GM23338 (cell line): ENCODE measurements around the gene VILL. TPM values are rescaled to one million over a fixed set of nuclear protein-coding genes. Genes with fewer than 3 reads are reported as not detected.

Experiments
- ATAC-seq: fragments of 200-7000 bp; cut with Tn5 transposase; 3 replicates; pipeline ENCODE4 v1.9.1; 2020
- DNase-seq: peaks from one replicate; pipeline ENCODE4 v3.0.0-alpha.2; 2015; ENCODE audit warnings: low spot score
- H2AFZ ChIP-seq: fragments of 200-600 bp; sonication (generic); 2 replicates; pipeline ENCODE4 v1.8.0; 2016; ENCODE audit warnings: antibody characterized with exemption, mild to moderate bottlenecking, moderate library complexity
- H3F3A ChIP-seq: fragments of 200-600 bp; sonication (generic); replicated peaks from 2 replicates; pipeline ENCODE4 v1.8.0; 2017; ENCODE audit warnings: antibody characterized with exemption, mixed run types, low read depth
- H3K27ac ChIP-seq: fragments of 200-600 bp; sonication (generic); 2 replicates; pipeline ENCODE4 v1.6.1; 2016; ENCODE audit warnings: low read depth
- H3K27me3 ChIP-seq: fragments of 200-600 bp; sonication (generic); 2 replicates; pipeline ENCODE4 v1.8.0; 2016; ENCODE audit warnings: mild to moderate bottlenecking, mixed run types, moderate library complexity; ENCODE audit not compliant: insufficient read depth
- H3K36me3 ChIP-seq: fragments of 200-600 bp; sonication (generic); 2 replicates; pipeline ENCODE4 v1.8.0; 2016; ENCODE audit warnings: mild to moderate bottlenecking; ENCODE audit not compliant: insufficient read depth
- H3K4me1 ChIP-seq: fragments of 200-600 bp; sonication (generic); 2 replicates; pipeline ENCODE4 v1.8.0; 2016; ENCODE audit warnings: mild to moderate bottlenecking, moderate library complexity; ENCODE audit not compliant: insufficient read depth
- H3K4me2 ChIP-seq: fragments of 200-600 bp; sonication (generic); 2 replicates; pipeline ENCODE4 v1.7.1; 2017; ENCODE audit warnings: mixed run types
- H3K4me3 ChIP-seq: fragments of 200-600 bp; sonication (generic); 2 replicates; pipeline ENCODE4 v1.6.1; 2016; ENCODE audit warnings: mixed run types
- H3K79me2 ChIP-seq: fragments of 200-600 bp; sonication (generic); replicated peaks from 2 replicates; pipeline ENCODE4 v1.8.0; 2017; ENCODE audit warnings: mild to moderate bottlenecking; ENCODE audit not compliant: insufficient read depth
- H3K9me2 ChIP-seq: fragments of 200-600 bp; sonication (generic); 2 replicates; pipeline ENCODE4 v1.8.0; 2017; ENCODE audit not compliant: insufficient read depth
- H4K20me1 ChIP-seq: fragments of 200-600 bp; sonication (generic); replicated peaks from 2 replicates; pipeline ENCODE4 v1.8.0; 2017; ENCODE audit warnings: mild to moderate bottlenecking; ENCODE audit not compliant: insufficient read depth
- H3K27ac Mint-ChIP-seq: 2 replicates; pipeline ENCODE4 v1.8.0; 2020; ENCODE audit warnings: inconsistent platforms, mild to moderate bottlenecking, moderate library complexity, mixed read lengths
- H3K27me3 Mint-ChIP-seq: 3 replicates; pipeline ENCODE4 v1.8.0; 2022; ENCODE audit warnings: low read depth, mild to moderate bottlenecking, moderate library complexity, mixed read lengths, inconsistent platforms; ENCODE audit not compliant: insufficient read depth, poor library complexity
- H3K36me3 Mint-ChIP-seq: 3 replicates; pipeline ENCODE4 v1.8.0; 2021; ENCODE audit warnings: low read depth, mild to moderate bottlenecking, inconsistent platforms, moderate library complexity, mixed read lengths
- H3K4me1 Mint-ChIP-seq: 3 replicates; pipeline ENCODE4 v1.8.0; 2020; ENCODE audit warnings: mild to moderate bottlenecking, inconsistent platforms, mixed read lengths
- H3K4me3 Mint-ChIP-seq: 3 replicates; pipeline ENCODE4 v1.8.0; 2021; ENCODE audit warnings: moderate library complexity, mild to moderate bottlenecking, inconsistent platforms, mixed read lengths
- H3K9me3 Mint-ChIP-seq: 3 replicates; pipeline ENCODE4 v1.8.0; 2020; ENCODE audit warnings: moderate library complexity, mild to moderate bottlenecking, inconsistent platforms, mixed read lengths
- CREB1 ChIP-seq: fragments of 250-450 bp; sonication (Bioruptor Pico); IDR thresholded peaks from 2 replicates; pipeline ENCODE4 v1.5.0; 2020; ENCODE audit warnings: low read depth, mild to moderate bottlenecking, moderate library complexity
- ETS1 ChIP-seq: IDR thresholded peaks from 2 replicates; pipeline ENCODE4 v1.6.1; 2016; ENCODE audit warnings: antibody characterized with exemption
- EZH2phosphoT487 ChIP-seq: fragments of 200-600 bp; sonication (generic); IDR thresholded peaks from one replicate; pipeline ENCODE4 v1.8.1; 2018; ENCODE audit warnings: antibody characterized with exemption; ENCODE audit not compliant: unreplicated experiment
- JUNB ChIP-seq: IDR thresholded peaks from one replicate; pipeline ENCODE4 v1.6.1; 2016; ENCODE audit warnings: antibody characterized with exemption; ENCODE audit not compliant: unreplicated experiment
- POLR2AphosphoS5 ChIP-seq: IDR thresholded peaks from 2 replicates; pipeline ENCODE4 v1.6.1; 2016; ENCODE audit warnings: antibody characterized with exemption, low read depth
- REST ChIP-seq: IDR thresholded peaks from one replicate; pipeline ENCODE4 v1.6.1; 2018; ENCODE audit warnings: antibody characterized with exemption; ENCODE audit not compliant: unreplicated experiment
- ZNF114 ChIP-seq: fragments of 250-450 bp; sonication (Bioruptor Pico); IDR thresholded peaks from 2 replicates; pipeline ENCODE4 v1.5.0; 2020; ENCODE audit warnings: mild to moderate bottlenecking, moderate library complexity
- ZNF331 ChIP-seq: fragments of 250-450 bp; sonication (Bioruptor Pico); IDR thresholded peaks from 2 replicates; pipeline ENCODE4 v1.5.0; 2020; ENCODE audit warnings: low read depth, mild to moderate bottlenecking, moderate library complexity
- polyA plus RNA-seq: library from polyadenylated mRNA; unstranded; fragments of >200 nt; fragmentation: Nextera tagmentation; extraction: Ambion mirVana; gene quantifications from 2 replicates; pipeline ENCODE4 v1.2.1, GENCODE V29; 2016
- total RNA-seq: library from RNA; depleted of rRNA; stranded (reverse); fragments of >200 nt; shearing (Covaris generic); gene quantifications from 2 replicates; pipeline ENCODE4 v1.2.3, GENCODE V29; 2014
- TF ChIP-seq, protein P1 (sequence below): fragments of 250-450 bp; sonication (Bioruptor Pico); IDR thresholded peaks from 2 replicates; pipeline ENCODE4 v1.5.0; 2020; ENCODE audit warnings: mild to moderate bottlenecking, moderate library complexity
- TF ChIP-seq, protein P2 (sequence below), 2 experiments: fragments of 200-600 bp in 1 of 2; sonication (generic) in 1 of 2; conservative IDR thresholded peaks; 2 replicates each; pipeline versions ENCODE4 v1.5.1 to v1.6.1; 2016 to 2017; ENCODE audit warnings: antibody characterized with exemption in 2 of 2, low read depth in 2 of 2, mild to moderate bottlenecking in 2 of 2, moderate library complexity in 1 of 2

VILL gene
- total and polyA plus RNA-seq, 2 experiments from 2014 or later = 2.7 to 9.8 TPM

DNA sequence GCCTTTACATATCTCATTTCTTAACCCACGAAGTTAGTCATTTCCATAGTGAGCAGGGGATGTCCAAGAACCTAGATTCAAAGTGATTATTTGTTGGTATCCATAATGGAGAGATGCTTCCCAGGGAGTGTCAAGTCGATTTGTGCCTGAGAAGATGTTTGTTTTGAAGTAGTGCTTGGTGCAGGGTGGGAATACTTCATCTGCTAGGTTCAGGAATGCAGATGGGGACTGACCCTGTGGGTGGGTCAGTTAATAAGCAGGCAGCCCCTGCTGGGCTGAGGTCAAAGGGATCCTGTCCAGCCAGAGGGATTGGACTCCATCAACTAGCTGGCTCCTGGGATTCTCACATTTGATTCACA lies 44.1 kb upstream of the VILL start:
- Mint-ChIP-seq H3K27ac (no peak overlapping the region), H3K27me3 (peaks cover 3% of the 10 kb centered on the region), H3K4me1 (peaks cover 20% of the 10 kb centered on the region), H3K4me3 (no peak overlapping the region), H3K36me3 (peaks cover 6% of the 10 kb centered on the region; the same call in 1 of the 3 replicates), H3K9me3 (no peaks in the 10 kb centered on the region)
- H3K4me2 ChIP-seq = no peak overlapping the region
- no peaks in the 10 kb centered on the region; the same call in 1 of the 2 replicates for H3K79me2 ChIP-seq
- H4K20me1 ChIP-seq = no peaks in the 10 kb centered on the region
- H3K4me3 ChIP-seq = no peak overlapping the region
- no peak for DNase-seq
- no peak overlapping the region for H3K27ac ChIP-seq
- H3K36me3 ChIP-seq = no peaks in the 10 kb centered on the region
- no peak overlapping the region for H2AFZ ChIP-seq
- no peak for ATAC-seq
- TF ChIP-seq ZNF331 (CRISPR knock-in tag) = no peak
- TF ChIP-seq CREB1 (CRISPR knock-in tag) = no peak
- no peaks in the 10 kb centered on the region for H3K27me3 ChIP-seq
- H3F3A ChIP-seq = no peaks in the 10 kb centered on the region
- no peaks in the 10 kb centered on the region for H3K9me2 ChIP-seq
- H3K4me1 ChIP-seq = peaks cover 6% of the 10 kb centered on the region

DNA sequence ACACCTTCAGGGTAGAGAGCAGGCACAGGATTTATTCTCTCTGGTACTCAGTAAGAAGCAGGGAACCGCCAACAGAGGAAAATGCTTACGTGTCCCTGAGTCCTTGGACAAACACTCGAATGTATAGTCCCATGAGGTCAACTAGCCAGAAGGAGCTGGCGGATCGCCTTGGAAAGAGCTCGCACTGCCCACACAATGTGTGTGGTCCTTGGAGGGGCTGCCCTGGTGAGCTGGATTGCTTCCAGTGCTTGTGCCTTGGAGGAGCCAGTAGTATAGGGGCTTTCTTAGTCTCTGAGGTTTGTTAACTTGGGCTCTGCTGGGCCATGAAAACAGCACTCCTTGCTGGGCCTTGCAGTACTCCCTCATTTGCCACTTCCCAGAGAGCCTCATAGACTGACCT lies 40.7 kb upstream of the VILL start:
- Mint-ChIP-seq H3K27ac (no peak overlapping the region), H3K4me3 (no peak overlapping the region), H3K9me3 (no peaks in the 10 kb centered on the region), H3K4me1 (peaks cover 16% of the 10 kb centered on the region), H3K36me3 (peaks cover 11% of the 10 kb centered on the region; the same call in 2 of the 3 replicates), H3K27me3 (peaks cover 3% of the 10 kb centered on the region)
- H3K36me3 ChIP-seq = no peaks in the 10 kb centered on the region
- no peaks in the 10 kb centered on the region for H3K79me2 ChIP-seq
- H3K27me3 ChIP-seq = no peaks in the 10 kb centered on the region
- H3F3A ChIP-seq = no peaks in the 10 kb centered on the region
- H3K27ac ChIP-seq = no peak overlapping the region
- DNase-seq (no peak), ATAC-seq (no peak)
- H3K9me2 ChIP-seq = no peaks in the 10 kb centered on the region
- H4K20me1 ChIP-seq = no peaks in the 10 kb centered on the region
- H3K4me1 ChIP-seq = peaks cover 6% of the 10 kb centered on the region
- H3K4me3 ChIP-seq = no peak overlapping the region
- no peak overlapping the region for H3K4me2 ChIP-seq
- H2AFZ ChIP-seq = no peak overlapping the region
- TF ChIP-seq ZNF114 (CRISPR knock-in tag) (no peak), CREB1 (CRISPR knock-in tag) (no peak), ZNF331 (CRISPR knock-in tag) (no peak), POLR2AphosphoS5 (no peak), REST (no peak), JUNB (no peak), EZH2phosphoT487 (no peak), ETS1 (no peak)
- TF ChIP-seq, protein P1, sequence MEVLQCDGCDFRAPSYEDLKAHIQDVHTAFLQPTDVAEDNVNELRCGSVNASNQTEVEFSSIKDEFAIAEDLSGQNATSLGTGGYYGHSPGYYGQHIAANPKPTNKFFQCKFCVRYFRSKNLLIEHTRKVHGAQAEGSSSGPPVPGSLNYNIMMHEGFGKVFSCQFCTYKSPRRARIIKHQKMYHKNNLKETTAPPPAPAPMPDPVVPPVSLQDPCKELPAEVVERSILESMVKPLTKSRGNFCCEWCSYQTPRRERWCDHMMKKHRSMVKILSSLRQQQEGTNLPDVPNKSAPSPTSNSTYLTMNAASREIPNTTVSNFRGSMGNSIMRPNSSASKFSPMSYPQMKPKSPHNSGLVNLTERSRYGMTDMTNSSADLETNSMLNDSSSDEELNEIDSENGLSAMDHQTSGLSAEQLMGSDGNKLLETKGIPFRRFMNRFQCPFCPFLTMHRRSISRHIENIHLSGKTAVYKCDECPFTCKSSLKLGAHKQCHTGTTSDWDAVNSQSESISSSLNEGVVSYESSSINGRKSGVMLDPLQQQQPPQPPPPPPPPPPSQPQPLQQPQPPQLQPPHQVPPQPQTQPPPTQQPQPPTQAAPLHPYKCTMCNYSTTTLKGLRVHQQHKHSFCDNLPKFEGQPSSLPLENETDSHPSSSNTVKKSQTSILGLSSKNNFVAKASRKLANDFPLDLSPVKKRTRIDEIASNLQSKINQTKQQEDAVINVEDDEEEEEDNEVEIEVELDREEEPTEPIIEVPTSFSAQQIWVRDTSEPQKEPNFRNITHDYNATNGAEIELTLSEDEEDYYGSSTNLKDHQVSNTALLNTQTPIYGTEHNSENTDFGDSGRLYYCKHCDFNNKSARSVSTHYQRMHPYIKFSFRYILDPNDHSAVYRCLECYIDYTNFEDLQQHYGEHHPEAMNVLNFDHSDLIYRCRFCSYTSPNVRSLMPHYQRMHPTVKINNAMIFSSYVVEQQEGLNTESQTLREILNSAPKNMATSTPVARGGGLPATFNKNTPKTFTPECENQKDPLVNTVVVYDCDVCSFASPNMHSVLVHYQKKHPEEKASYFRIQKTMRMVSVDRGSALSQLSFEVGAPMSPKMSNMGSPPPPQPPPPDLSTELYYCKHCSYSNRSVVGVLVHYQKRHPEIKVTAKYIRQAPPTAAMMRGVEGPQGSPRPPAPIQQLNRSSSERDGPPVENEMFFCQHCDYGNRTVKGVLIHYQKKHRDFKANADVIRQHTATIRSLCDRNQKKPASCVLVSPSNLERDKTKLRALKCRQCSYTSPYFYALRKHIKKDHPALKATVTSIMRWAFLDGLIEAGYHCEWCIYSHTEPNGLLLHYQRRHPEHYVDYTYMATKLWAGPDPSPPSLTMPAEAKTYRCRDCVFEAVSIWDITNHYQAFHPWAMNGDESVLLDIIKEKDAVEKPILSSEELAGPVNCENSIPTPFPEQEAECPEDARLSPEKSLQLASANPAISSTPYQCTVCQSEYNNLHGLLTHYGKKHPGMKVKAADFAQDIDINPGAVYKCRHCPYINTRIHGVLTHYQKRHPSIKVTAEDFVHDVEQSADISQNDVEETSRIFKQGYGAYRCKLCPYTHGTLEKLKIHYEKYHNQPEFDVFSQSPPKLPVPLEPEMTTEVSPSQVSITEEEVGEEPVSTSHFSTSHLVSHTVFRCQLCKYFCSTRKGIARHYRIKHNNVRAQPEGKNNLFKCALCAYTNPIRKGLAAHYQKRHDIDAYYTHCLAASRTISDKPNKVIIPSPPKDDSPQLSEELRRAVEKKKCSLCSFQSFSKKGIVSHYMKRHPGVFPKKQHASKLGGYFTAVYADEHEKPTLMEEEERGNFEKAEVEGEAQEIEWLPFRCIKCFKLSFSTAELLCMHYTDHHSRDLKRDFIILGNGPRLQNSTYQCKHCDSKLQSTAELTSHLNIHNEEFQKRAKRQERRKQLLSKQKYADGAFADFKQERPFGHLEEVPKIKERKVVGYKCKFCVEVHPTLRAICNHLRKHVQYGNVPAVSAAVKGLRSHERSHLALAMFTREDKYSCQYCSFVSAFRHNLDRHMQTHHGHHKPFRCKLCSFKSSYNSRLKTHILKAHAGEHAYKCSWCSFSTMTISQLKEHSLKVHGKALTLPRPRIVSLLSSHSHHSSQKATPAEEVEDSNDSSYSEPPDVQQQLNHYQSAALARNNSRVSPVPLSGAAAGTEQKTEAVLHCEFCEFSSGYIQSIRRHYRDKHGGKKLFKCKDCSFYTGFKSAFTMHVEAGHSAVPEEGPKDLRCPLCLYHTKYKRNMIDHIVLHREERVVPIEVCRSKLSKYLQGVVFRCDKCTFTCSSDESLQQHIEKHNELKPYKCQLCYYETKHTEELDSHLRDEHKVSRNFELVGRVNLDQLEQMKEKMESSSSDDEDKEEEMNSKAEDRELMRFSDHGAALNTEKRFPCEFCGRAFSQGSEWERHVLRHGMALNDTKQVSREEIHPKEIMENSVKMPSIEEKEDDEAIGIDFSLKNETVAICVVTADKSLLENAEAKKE (CRISPR knock-in tag) = no peak
- TF ChIP-seq, protein P2, sequence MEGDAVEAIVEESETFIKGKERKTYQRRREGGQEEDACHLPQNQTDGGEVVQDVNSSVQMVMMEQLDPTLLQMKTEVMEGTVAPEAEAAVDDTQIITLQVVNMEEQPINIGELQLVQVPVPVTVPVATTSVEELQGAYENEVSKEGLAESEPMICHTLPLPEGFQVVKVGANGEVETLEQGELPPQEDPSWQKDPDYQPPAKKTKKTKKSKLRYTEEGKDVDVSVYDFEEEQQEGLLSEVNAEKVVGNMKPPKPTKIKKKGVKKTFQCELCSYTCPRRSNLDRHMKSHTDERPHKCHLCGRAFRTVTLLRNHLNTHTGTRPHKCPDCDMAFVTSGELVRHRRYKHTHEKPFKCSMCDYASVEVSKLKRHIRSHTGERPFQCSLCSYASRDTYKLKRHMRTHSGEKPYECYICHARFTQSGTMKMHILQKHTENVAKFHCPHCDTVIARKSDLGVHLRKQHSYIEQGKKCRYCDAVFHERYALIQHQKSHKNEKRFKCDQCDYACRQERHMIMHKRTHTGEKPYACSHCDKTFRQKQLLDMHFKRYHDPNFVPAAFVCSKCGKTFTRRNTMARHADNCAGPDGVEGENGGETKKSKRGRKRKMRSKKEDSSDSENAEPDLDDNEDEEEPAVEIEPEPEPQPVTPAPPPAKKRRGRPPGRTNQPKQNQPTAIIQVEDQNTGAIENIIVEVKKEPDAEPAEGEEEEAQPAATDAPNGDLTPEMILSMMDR (conservative IDR thresholded peaks at IDR 0.05; ENCODE audit: low read depth in 2 of 2) = no peak
